ENCODE results near the gene CHD6. TPM values are rescaled to one million over a fixed set of nuclear protein-coding genes. Genes with fewer than 3 reads are reported as not detected.

Gene CHD6
- total RNA-seq, 2 experiments from 2014 or later, result 26.9 to 45.7 TPM

GRCh38 chr20:41364967-41365765, 253.0 kb downstream of the CHD6 start:
- no peak overlapping the region for H2AFZ ChIP-seq (ENCODE audit: low read length)
- intact Hi-C loops (cut with micrococcal nuclease; ENCODE audit: unreplicated experiment), result no loop called here
- POLR2A ChIA-PET, result no interaction called here

GRCh38 chr20:41364236-41364855, 253.8 kb downstream of the CHD6 start:
- Histone ChIP-seq H3K9me2 (ENCODE audit: insufficient read depth, low read length) (no peaks in the 10 kb centered on the region), H2AFZ (ENCODE audit: low read length) (no peak overlapping the region), H3K27ac (ENCODE audit: low read depth, low read length, poor library complexity, severe bottlenecking) (no peak overlapping the region), H3K4me1 (ENCODE audit: insufficient read depth, low read length, poor library complexity, severe bottlenecking) (no peaks in the 10 kb centered on the region), H4K20me1 (ENCODE audit: insufficient read depth, low read length) (no peaks in the 10 kb centered on the region), H3K4me3 (ENCODE audit: low read depth, low read length, poor library complexity, severe bottlenecking) (no peak overlapping the region), H3K36me3 (ENCODE audit: insufficient read depth, low read length) (no peaks in the 10 kb centered on the region), H3K9me3 (ENCODE audit: low read length) (no peaks in the 10 kb centered on the region), H3K79me2 (ENCODE audit: insufficient read depth, low read depth, low read length) (no peaks in the 10 kb centered on the region), H3K4me2 (ENCODE audit: low read length) (no peak overlapping the region)
- ChIA-PET CTCF (ENCODE audit: unreplicated experiment) (no interaction called here), POLR2A (no interaction called here)
- no peak for DNase-seq (ENCODE audit: low spot score)
- intact Hi-C loops (cut with micrococcal nuclease; ENCODE audit: unreplicated experiment), result no loop called here
- TF ChIP-seq EZH2phosphoT487 (IDR thresholded peaks at IDR 0.05; ENCODE audit: borderline replicate concordance, low read depth, low read length) (no peak), CTCF (conservative IDR thresholded peaks at IDR 0.05; ENCODE audit: low read length) (no peak)
- BruUV-seq (replicated peaks), result no TSS peak

More at GRCh38 chr20:41364967-41365765, 253.0 kb downstream of the CHD6 start:
- no peaks in the 10 kb centered on the region for H3K79me2 ChIP-seq (ENCODE audit: insufficient read depth, low read depth, low read length)
- CTCF ChIA-PET (ENCODE audit: unreplicated experiment), result no interaction called here
- no peak overlapping the region for H3K4me2 ChIP-seq (ENCODE audit: low read length)
- no peaks in the 10 kb centered on the region for H3K9me2 ChIP-seq (ENCODE audit: insufficient read depth, low read length)
- DNase-seq (ENCODE audit: low spot score), result no peak
- no peaks in the 10 kb centered on the region for H3K9me3 ChIP-seq (ENCODE audit: low read length)
- H4K20me1 ChIP-seq (ENCODE audit: insufficient read depth, low read length), result no peaks in the 10 kb centered on the region
- no peaks in the 10 kb centered on the region for H3K36me3 ChIP-seq (ENCODE audit: insufficient read depth, low read length)
- no peak overlapping the region for H3K27ac ChIP-seq (ENCODE audit: low read depth, low read length, poor library complexity, severe bottlenecking)
- no peak overlapping the region for H3K4me3 ChIP-seq (ENCODE audit: low read depth, low read length, poor library complexity, severe bottlenecking)
- no TSS peak for BruUV-seq (replicated peaks)
- H3K4me1 ChIP-seq (ENCODE audit: insufficient read depth, low read length, poor library complexity, severe bottlenecking), result no peaks in the 10 kb centered on the region
- TF ChIP-seq EZH2phosphoT487 (IDR thresholded peaks at IDR 0.05; ENCODE audit: borderline replicate concordance, low read depth, low read length) (no peak), CTCF (conservative IDR thresholded peaks at IDR 0.05; ENCODE audit: low read length) (no peak)

GRCh38 chr20:41363601-41364000, 254.6 kb downstream of the CHD6 start:
- Histone ChIP-seq H3K4me3 (ENCODE audit: low read depth, low read length, poor library complexity, severe bottlenecking) (no peak overlapping the region), H2AFZ (ENCODE audit: low read length) (no peak overlapping the region), H3K4me1 (ENCODE audit: insufficient read depth, low read length, poor library complexity, severe bottlenecking) (no peaks in the 10 kb centered on the region), H3K27ac (ENCODE audit: low read depth, low read length, poor library complexity, severe bottlenecking) (no peak overlapping the region), H4K20me1 (ENCODE audit: insufficient read depth, low read length) (no peaks in the 10 kb centered on the region), H3K9me3 (ENCODE audit: low read length) (no peaks in the 10 kb centered on the region), H3K9me2 (ENCODE audit: insufficient read depth, low read length) (no peaks in the 10 kb centered on the region), H3K4me2 (ENCODE audit: low read length) (no peak overlapping the region), H3K79me2 (ENCODE audit: insufficient read depth, low read depth, low read length) (no peaks in the 10 kb centered on the region), H3K36me3 (ENCODE audit: insufficient read depth, low read length) (no peaks in the 10 kb centered on the region)
- ChIA-PET POLR2A (no interaction called here), CTCF (ENCODE audit: unreplicated experiment) (no interaction called here)
- TF ChIP-seq EZH2phosphoT487 (IDR thresholded peaks at IDR 0.05; ENCODE audit: borderline replicate concordance, low read depth, low read length), result no peak
- no peak for TF ChIP-seq CTCF (conservative IDR thresholded peaks at IDR 0.05; ENCODE audit: low read length)
- intact Hi-C loops (cut with micrococcal nuclease; ENCODE audit: unreplicated experiment), result no loop called here
- no peak for DNase-seq (ENCODE audit: low spot score)
- no TSS peak for BruUV-seq (replicated peaks)

Measured in OCI-LY7 (cell line).